Muscle layer of colon (tissue), 2 donors: ENCODE data around the gene ARHGAP12.
A peak's percentile ranks its signal among the peaks of the same experiment; 100 is the strongest.

ENCODE experiments used
- H3K27ac ChIP-seq: one replicate; pipeline ENCODE4 v1.7.0; 2013; ENCODE audit warnings: low read depth, mild to moderate bottlenecking, low read length, moderate library complexity
- H3K27me3 ChIP-seq, 2 donors: one replicate each; pipeline ENCODE4 v1.7.0; 2013; ENCODE audit warnings: low read length in 2 of 2, mild to moderate bottlenecking in 2 of 2; ENCODE audit not compliant: insufficient read depth in 2 of 2, control insufficient read depth in 1 of 2
- H3K36me3 ChIP-seq: one replicate; pipeline ENCODE4 v1.7.0; 2013; ENCODE audit warnings: mild to moderate bottlenecking, low read length; ENCODE audit not compliant: insufficient read depth
- H3K4me1 ChIP-seq: one replicate; pipeline ENCODE4 v1.7.0; 2013; ENCODE audit warnings: mild to moderate bottlenecking, low read length; ENCODE audit not compliant: insufficient read depth
- H3K4me3 ChIP-seq, 2 donors: one replicate each; pipeline ENCODE4 v1.7.0; 2013; ENCODE audit warnings: low read length in 2 of 2, low read depth in 1 of 2, mild to moderate bottlenecking in 1 of 2, moderate library complexity in 1 of 2
- H3K9ac ChIP-seq: one replicate; pipeline ENCODE4 v1.7.0; 2013; ENCODE audit warnings: low read length
- H3K9me3 ChIP-seq: one replicate; pipeline ENCODE4 v1.7.0; 2013; ENCODE audit warnings: mild to moderate bottlenecking, low read length
- donor health status: abdominal sarcoma.
- donor health status: Adenocarcinoma of cecum.

The ARHGAP12 gene

GRCh38 chr10:31867646-31868045, 61.0 kb downstream of the ARHGAP12 start:
- Histone ChIP-seq H3K27ac (no peak overlapping the region), H3K9me3 (no peaks in the 10 kb centered on the region), H3K36me3 (no peaks in the 10 kb centered on the region), H3K27me3 (no peaks in the 10 kb centered on the region), H3K4me3 (no peak overlapping the region), H3K4me1 (peaks cover 19% of the 10 kb centered on the region), H3K9ac (no peak overlapping the region)

- H3K9me3 ChIP-seq, result no peaks in the 10 kb centered on the region
- H3K4me1 ChIP-seq, result peaks cover 23% of the 10 kb centered on the region
- H3K9ac ChIP-seq, result no peak overlapping the region
- H3K36me3 ChIP-seq, result no peaks in the 10 kb centered on the region
- no peaks in the 10 kb centered on the region for H3K27me3 ChIP-seq
- no peak overlapping the region for H3K27ac ChIP-seq
- H3K4me3 ChIP-seq, result no peak overlapping the region
Measured at GRCh38 chr10:31866118-31866670, 62.4 kb downstream of the ARHGAP12 start.

- Histone ChIP-seq H3K27me3 (no peaks in the 10 kb centered on the region), H3K36me3 (peaks cover 7% of the 10 kb centered on the region), H3K9me3 (no peaks in the 10 kb centered on the region), H3K4me3 (peak overlapping the region in 1 of 2 donors; percentile 22), H3K9ac (no peak overlapping the region), H3K4me1 (peaks cover 23% of the 10 kb centered on the region), H3K27ac (no peak overlapping the region)
Measured at GRCh38 chr10:31864834-31865518, 63.7 kb downstream of the ARHGAP12 start.

GRCh38 chr10:31855033-31855432, 73.6 kb downstream of the ARHGAP12 start:
- Histone ChIP-seq H3K4me1 (no peaks in the 10 kb centered on the region), H3K4me3 (no peak overlapping the region), H3K27me3 (no peaks in the 10 kb centered on the region), H3K36me3 (peaks cover 7% of the 10 kb centered on the region), H3K9me3 (no peaks in the 10 kb centered on the region), H3K27ac (no peak overlapping the region), H3K9ac (no peak overlapping the region)

- no peak overlapping the region for H3K27ac ChIP-seq
- H3K4me3 ChIP-seq, result no peak overlapping the region
- no peaks in the 10 kb centered on the region for H3K4me1 ChIP-seq
- no peak overlapping the region for H3K9ac ChIP-seq
- no peaks in the 10 kb centered on the region for H3K27me3 ChIP-seq
- H3K36me3 ChIP-seq, result peaks cover 3% of the 10 kb centered on the region
- H3K9me3 ChIP-seq, result no peaks in the 10 kb centered on the region
Measured at GRCh38 chr10:31853629-31854028, 75.0 kb downstream of the ARHGAP12 start.

GRCh38 chr10:31851216-31851615, 77.4 kb downstream of the ARHGAP12 start:
- Histone ChIP-seq H3K4me3 (no peak overlapping the region), H3K9me3 (no peaks in the 10 kb centered on the region), H3K4me1 (no peaks in the 10 kb centered on the region), H3K36me3 (peaks cover 4% of the 10 kb centered on the region), H3K27me3 (no peaks in the 10 kb centered on the region), H3K27ac (no peak overlapping the region), H3K9ac (no peak overlapping the region)

- no peak overlapping the region for H3K9ac ChIP-seq
- H3K27ac ChIP-seq, result no peak overlapping the region
- H3K36me3 ChIP-seq, result peaks cover 4% of the 10 kb centered on the region
- H3K4me1 ChIP-seq, result no peaks in the 10 kb centered on the region
- H3K4me3 ChIP-seq, result no peak overlapping the region
- H3K27me3 ChIP-seq, result no peaks in the 10 kb centered on the region
- no peaks in the 10 kb centered on the region for H3K9me3 ChIP-seq
Measured at GRCh38 chr10:31847515-31847914, 81.1 kb downstream of the ARHGAP12 start.

GRCh38 chr10:31838709-31839108, 89.9 kb downstream of the ARHGAP12 start:
- Histone ChIP-seq H3K4me3 (no peak overlapping the region), H3K27me3 (no peaks in the 10 kb centered on the region), H3K9me3 (no peaks in the 10 kb centered on the region), H3K9ac (no peak overlapping the region), H3K4me1 (no peaks in the 10 kb centered on the region), H3K27ac (no peak overlapping the region), H3K36me3 (no peaks in the 10 kb centered on the region)

- Histone ChIP-seq H3K9me3 (no peaks in the 10 kb centered on the region), H3K4me3 (no peak overlapping the region), H3K9ac (no peak overlapping the region), H3K27ac (no peak overlapping the region), H3K4me1 (no peaks in the 10 kb centered on the region), H3K27me3 (no peaks in the 10 kb centered on the region), H3K36me3 (no peaks in the 10 kb centered on the region)
Measured at GRCh38 chr10:31838065-31838464, 90.6 kb downstream of the ARHGAP12 start.

GRCh38 chr10:31836569-31837406, 91.8 kb downstream of the ARHGAP12 start:
- Histone ChIP-seq H3K27ac (no peak overlapping the region), H3K36me3 (no peaks in the 10 kb centered on the region), H3K27me3 (no peaks in the 10 kb centered on the region), H3K9me3 (no peaks in the 10 kb centered on the region), H3K9ac (no peak overlapping the region), H3K4me3 (no peak overlapping the region), H3K4me1 (no peaks in the 10 kb centered on the region)

- no peak overlapping the region for H3K9ac ChIP-seq
- no peak overlapping the region for H3K4me3 ChIP-seq
- no peak overlapping the region for H3K27ac ChIP-seq
- no peaks in the 10 kb centered on the region for H3K9me3 ChIP-seq
- H3K27me3 ChIP-seq, result no peaks in the 10 kb centered on the region
- H3K36me3 ChIP-seq, result no peaks in the 10 kb centered on the region
- H3K4me1 ChIP-seq, result no peaks in the 10 kb centered on the region
Measured at GRCh38 chr10:31833753-31834152, 94.9 kb downstream of the ARHGAP12 start.
